Epithelial cell of prostate (primary cell): ENCODE results near the gene ACTR8.
A peak's percentile ranks its signal among the peaks of the same experiment; 100 is the strongest.

Source experiments
- DNase-seq: peaks from one replicate; pipeline ENCODE4 v3.0.0-alpha.2; 2011; ENCODE audit warnings: low read depth, low spot score
- H3K27ac ChIP-seq: fragments of 450-650 bp; 2 replicates; pipeline ENCODE4 v1.5.1; 2017; ENCODE audit warnings: mild to moderate bottlenecking

The ACTR8 gene

GRCh38 chr3:53841296-53841695, 40.7 kb downstream of the ACTR8 start:
- H3K27ac ChIP-seq = no peak overlapping the region
- DNase-seq = no peak

GRCh38 chr3:53837331-53837730, 44.6 kb downstream of the ACTR8 start:
- H3K27ac ChIP-seq = no peak overlapping the region
- no peak for DNase-seq

GRCh38 chr3:53836084-53836872, 45.7 kb downstream of the ACTR8 start:
- DNase-seq = no peak
- no peak overlapping the region for H3K27ac ChIP-seq

- no peak overlapping the region for H3K27ac ChIP-seq
- DNase-seq = no peak
Measured at GRCh38 chr3:53835257-53835656, 46.7 kb downstream of the ACTR8 start.

- DNase-seq = no peak
- H3K27ac ChIP-seq = no peak overlapping the region
Measured at GRCh38 chr3:53834429-53835095, 47.4 kb downstream of the ACTR8 start.

- no peak for DNase-seq
- no peak overlapping the region for H3K27ac ChIP-seq
Measured at GRCh38 chr3:53833700-53834099, 48.3 kb downstream of the ACTR8 start.

- H3K27ac ChIP-seq = no peak overlapping the region
- DNase-seq = no peak
Measured at GRCh38 chr3:53833053-53833645, 48.8 kb downstream of the ACTR8 start.

GRCh38 chr3:53830944-53831343, 51.0 kb downstream of the ACTR8 start:
- no peak for DNase-seq
- no peak overlapping the region for H3K27ac ChIP-seq

GRCh38 chr3:53829605-53830004, 52.3 kb downstream of the ACTR8 start:
- H3K27ac ChIP-seq = no peak overlapping the region
- no peak for DNase-seq

GRCh38 chr3:53828581-53828980, 53.4 kb downstream of the ACTR8 start:
- no peak overlapping the region for H3K27ac ChIP-seq
- DNase-seq = no peak

- no peak overlapping the region for H3K27ac ChIP-seq
- DNase-seq = no peak
Measured at GRCh38 chr3:53826048-53826447, 55.9 kb downstream of the ACTR8 start.

GRCh38 chr3:53824795-53825194, 57.2 kb downstream of the ACTR8 start:
- no peak for DNase-seq

GRCh38 chr3:53823956-53824657, 57.8 kb downstream of the ACTR8 start:
- H3K27ac ChIP-seq = no peak overlapping the region
- DNase-seq = no peak

More at GRCh38 chr3:53824795-53825194, 57.2 kb downstream of the ACTR8 start:
- no peak overlapping the region for H3K27ac ChIP-seq

GRCh38 chr3:53823026-53823955, 58.7 kb downstream of the ACTR8 start:
- DNase-seq = no peak
- H3K27ac ChIP-seq = no peak overlapping the region

- H3K27ac ChIP-seq = no peak overlapping the region
- DNase-seq = no peak
Measured at GRCh38 chr3:53822331-53822741, 59.6 kb downstream of the ACTR8 start.

GRCh38 chr3:53821631-53822121, 60.3 kb downstream of the ACTR8 start:
- DNase-seq = peak; percentile 53
- no peak overlapping the region for H3K27ac ChIP-seq

- DNase-seq = no peak
- no peak overlapping the region for H3K27ac ChIP-seq
Measured at GRCh38 chr3:53820756-53821580, 61.0 kb downstream of the ACTR8 start.

GRCh38 chr3:53820084-53820483, 61.9 kb downstream of the ACTR8 start:
- H3K27ac ChIP-seq = no peak overlapping the region
- no peak for DNase-seq
